ENCODE data around the gene DLG2.

DNA sequence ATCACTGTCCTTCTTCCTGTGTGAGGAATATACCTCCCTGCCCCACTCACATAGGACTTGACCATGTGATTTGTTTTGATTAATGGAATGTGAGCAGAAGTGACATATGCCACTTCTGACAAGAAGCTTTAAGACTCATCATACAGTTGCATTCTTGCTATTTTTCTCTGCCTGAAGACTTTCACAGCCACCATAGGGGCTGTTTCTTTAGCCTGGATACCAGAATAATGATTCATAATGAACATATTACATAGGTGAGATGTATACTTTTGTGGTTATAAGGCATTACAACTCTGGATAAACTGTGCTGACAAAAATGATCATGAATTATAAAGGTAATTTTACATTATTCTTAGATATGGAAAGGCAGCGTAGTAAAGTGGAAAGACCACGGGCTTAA is 798.0 kb downstream of the DLG2 start:
- TF ChIP-seq YY1 (IDR thresholded peaks at IDR 0.05; ENCODE audit: borderline replicate concordance in 1 of 3, control insufficient read depth in 1 of 3, extremely low read depth in 1 of 3, insufficient read depth in 3 of 3, insufficient read length in 1 of 3, insufficient replicate concordance in 2 of 3, low read depth in 1 of 3, low read length in 2 of 3) (no peak), ZNF165 (CRISPR knock-in tag; IDR thresholded peaks at IDR 0.05; ENCODE audit: borderline replicate concordance) (no peak), POLR2G (IDR thresholded peaks at IDR 0.05; ENCODE audit: low read depth, low read length) (no peak), PHF8 (IDR thresholded peaks at IDR 0.05; ENCODE audit: borderline replicate concordance, low read length) (no peak), GABPB1 (CRISPR knock-in tag; IDR thresholded peaks at IDR 0.05) (no peak), MTA3 (IDR thresholded peaks at IDR 0.05; ENCODE audit: borderline replicate concordance) (no peak), TEAD2 (tag; IDR thresholded peaks at IDR 0.05) (no peak)
- TF ChIP-seq, protein P1, sequence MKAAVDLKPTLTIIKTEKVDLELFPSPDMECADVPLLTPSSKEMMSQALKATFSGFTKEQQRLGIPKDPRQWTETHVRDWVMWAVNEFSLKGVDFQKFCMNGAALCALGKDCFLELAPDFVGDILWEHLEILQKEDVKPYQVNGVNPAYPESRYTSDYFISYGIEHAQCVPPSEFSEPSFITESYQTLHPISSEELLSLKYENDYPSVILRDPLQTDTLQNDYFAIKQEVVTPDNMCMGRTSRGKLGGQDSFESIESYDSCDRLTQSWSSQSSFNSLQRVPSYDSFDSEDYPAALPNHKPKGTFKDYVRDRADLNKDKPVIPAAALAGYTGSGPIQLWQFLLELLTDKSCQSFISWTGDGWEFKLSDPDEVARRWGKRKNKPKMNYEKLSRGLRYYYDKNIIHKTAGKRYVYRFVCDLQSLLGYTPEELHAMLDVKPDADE (conservative IDR thresholded peaks at IDR 0.05; ENCODE audit: control insufficient read depth, low read depth, low read length): no peak
- TF ChIP-seq, protein P2, sequence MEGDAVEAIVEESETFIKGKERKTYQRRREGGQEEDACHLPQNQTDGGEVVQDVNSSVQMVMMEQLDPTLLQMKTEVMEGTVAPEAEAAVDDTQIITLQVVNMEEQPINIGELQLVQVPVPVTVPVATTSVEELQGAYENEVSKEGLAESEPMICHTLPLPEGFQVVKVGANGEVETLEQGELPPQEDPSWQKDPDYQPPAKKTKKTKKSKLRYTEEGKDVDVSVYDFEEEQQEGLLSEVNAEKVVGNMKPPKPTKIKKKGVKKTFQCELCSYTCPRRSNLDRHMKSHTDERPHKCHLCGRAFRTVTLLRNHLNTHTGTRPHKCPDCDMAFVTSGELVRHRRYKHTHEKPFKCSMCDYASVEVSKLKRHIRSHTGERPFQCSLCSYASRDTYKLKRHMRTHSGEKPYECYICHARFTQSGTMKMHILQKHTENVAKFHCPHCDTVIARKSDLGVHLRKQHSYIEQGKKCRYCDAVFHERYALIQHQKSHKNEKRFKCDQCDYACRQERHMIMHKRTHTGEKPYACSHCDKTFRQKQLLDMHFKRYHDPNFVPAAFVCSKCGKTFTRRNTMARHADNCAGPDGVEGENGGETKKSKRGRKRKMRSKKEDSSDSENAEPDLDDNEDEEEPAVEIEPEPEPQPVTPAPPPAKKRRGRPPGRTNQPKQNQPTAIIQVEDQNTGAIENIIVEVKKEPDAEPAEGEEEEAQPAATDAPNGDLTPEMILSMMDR (IDR thresholded peaks at IDR 0.05 in 2 of 3, conservative IDR thresholded peaks at IDR 0.05 in 1 of 3; ENCODE audit: insufficient read depth in 2 of 3, low read depth in 1 of 3, low read length in 3 of 3): no peak

Data from K562 (cell line).